Measurements from ENCODE around the gene CHGA.

CHGA gene

GRCh38 chr14:92930737-92931602 lies 8.0 kb downstream of the CHGA start:
- no peak for DNase-seq

GRCh38 chr14:92931681-92932447 lies 8.9 kb downstream of the CHGA start:
- DNase-seq, result no peak

DNA sequence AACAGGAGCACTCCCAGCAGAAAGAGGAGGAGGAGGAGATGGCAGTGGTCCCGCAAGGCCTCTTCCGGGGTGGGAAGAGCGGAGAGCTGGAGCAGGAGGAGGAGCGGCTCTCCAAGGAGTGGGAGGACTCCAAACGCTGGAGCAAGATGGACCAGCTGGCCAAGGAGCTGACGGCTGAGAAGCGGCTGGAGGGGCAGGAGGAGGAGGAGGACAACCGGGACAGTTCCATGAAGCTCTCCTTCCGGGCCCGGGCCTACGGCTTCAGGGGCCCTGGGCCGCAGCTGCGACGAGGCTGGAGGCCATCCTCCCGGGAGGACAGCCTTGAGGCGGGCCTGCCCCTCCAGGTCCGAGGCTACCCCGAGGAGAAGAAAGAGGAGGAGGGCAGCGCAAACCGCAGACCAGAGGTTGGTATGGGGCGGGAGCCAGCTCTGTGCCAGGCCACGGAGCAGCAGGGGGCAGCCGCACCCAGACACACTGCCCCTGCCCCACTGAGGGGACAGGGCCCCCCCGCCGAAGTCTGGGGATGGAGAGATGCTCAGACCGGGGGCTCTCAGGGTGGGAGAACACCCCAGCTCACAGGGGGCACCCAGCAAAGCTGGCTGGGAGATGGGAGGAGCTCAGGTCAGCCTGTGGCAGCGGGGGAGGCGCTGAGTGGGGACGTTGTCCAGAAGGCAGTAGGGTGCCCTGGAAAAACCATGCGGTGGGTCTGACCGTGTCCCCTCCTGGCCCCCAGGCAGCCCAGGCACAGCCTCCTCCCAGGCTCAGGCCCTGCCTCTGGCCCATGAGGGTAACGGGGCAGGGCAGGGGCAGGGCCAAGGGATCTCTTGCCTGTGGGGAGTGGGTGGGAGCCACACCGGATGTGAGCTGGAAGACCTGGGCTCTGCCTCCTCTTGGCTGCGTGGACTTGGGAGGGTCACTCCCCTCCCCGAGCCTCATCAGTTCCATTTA lies 9.8 kb downstream of the CHGA start:
- DNase-seq, result no peak

DNA sequence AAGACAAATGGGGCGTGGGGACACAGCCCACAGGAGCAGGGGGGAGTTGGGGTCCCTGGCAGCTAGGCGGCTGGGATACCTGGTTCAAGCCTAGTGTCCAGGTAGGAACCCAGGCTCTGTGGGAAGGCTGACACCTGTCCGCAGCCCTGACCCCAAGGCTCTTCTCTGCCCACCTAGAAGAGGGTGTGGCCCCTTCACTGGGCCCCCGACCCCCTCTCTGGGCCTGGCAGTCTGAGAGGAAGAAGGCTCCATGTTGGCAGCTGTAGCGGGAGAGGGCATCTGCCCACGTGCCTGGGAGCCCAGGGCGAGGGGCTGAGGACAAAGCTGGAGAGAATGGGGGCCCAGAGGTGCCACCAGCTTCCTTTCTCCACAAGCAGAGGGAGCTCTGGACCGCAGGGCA lies 10.5 kb downstream of the CHGA start:
- no peak for DNase-seq

DNA sequence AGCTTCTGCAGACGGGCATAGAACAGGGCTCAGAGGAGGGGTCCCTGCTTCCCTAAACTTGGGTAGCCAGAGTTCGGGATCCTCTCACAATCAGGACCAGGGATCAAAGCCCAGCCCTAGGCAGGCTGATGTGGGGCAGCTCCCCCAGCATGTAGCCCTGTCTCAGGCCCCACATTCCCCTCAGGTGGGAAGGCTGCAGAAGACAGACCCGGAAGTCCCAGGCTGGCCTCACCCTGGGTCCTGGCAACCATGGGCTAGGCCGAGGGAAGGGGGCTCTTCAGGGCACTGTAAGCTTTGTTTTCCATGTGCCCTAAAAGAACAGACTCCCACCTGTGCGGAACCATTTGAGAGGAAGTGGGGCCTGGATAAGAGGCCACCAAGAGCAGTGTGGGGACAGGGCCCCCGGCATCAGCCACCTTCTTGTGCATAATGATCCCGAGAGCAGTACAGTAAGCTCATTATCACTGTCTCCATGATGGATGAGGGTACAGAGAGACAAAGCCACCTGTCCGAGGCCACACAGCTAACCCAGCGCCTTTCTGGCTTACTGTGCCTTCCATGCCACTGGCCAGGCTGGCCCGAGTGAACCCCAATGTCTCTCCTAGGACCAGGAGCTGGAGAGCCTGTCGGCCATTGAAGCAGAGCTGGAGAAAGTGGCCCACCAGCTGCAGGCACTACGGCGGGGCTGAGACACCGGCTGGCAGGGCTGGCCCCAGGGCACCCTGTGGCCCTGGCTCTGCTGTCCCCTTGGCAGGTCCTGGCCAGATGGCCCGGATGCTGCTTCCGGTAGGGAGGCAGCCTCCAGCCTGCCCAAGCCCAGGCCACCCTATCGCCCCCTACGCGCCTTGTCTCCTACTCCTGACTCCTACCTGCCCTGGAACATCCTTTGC lies 11.5 kb downstream of the CHGA start:
- no peak for DNase-seq

DNA sequence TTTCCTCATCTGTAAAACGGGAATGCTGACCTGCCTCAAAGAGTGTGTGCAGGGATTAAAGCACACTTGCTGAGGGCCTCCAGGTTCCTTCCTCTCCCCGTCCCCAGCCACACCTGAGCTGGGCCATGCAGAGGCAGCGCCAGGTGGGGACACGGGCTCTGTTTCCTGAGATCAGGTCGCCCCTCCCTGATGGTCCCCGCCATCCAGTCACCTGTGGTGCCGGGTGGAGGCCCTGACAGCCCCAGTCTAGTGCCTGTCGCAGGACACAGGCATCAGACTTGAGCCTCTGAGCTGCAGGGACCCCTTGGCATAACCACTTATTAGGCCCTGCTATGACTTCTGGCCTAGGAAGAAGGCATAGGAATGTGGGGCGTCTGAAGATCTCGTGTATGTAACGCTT lies 12.5 kb downstream of the CHGA start:
- DNase-seq, result no peak

DNA sequence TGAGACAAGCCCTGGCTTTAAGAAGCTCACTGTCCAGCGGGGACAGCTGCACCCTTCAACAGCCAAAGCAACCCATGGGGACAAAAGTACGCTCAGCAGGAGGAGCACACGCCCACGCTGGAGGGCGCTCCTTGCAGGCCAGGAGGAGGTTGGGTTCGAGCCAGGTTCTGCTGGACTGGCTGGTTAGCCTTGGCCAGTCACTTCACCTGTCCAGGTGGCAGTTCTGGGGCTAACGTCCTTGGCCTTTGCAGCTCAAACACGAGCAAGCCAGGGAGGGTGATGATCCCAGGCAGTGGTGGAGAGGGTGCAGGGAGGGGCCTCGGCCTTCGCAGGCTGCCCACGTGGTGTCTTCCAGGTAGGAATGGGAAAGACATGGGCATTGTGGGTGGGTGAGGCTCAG lies 13.1 kb downstream of the CHGA start:
- DNase-seq, result no peak

GRCh38 chr14:92937051-92937937 lies 14.3 kb downstream of the CHGA start:
- no peak for DNase-seq

- no peak for DNase-seq
Measured at GRCh38 chr14:92938235-92938875, 15.4 kb downstream of the CHGA start.

DNA sequence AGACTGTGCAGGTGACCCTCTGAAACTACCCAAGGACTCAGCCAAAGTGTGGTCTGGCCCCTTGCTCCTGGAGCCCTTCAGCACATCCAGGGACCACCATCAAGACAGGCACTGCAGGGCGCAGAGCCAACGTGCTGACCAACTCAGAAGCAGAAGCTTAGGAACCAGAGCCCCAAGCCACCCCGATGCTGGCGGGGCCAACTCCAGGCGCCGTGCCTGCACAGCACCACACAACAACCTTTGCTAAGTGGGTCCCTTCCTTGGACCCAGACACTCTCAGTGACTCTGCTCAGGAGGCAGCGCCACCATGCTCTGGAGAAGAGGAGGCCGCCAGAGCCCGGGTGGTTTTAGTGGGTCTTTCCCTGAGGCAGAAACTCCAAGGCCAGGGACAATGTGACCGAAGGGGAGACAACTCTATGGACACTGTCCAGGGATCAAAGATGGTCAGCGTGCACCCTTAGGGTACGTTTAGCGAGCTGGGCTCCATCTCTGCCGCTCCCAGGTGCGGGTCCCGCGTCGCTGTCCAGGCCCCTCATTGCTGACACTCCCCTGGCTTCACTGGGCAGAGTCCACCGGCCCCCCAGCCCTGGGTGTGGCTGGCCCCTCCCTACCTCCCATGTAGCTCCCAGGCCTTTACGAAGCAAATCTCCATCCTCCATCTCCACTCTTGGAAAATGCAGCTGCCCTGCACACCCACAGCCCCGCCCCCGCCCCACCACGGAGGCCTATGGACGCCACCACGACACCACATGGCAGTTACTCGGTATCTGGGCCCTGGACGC lies 16.1 kb downstream of the CHGA start:
- DNase-seq, result no peak

- no peak for DNase-seq
Measured at GRCh38 chr14:92939699-92940098, 16.7 kb downstream of the CHGA start.

- DNase-seq, result no peak
Measured at GRCh38 chr14:92940543-92940942, 17.6 kb downstream of the CHGA start.

- no peak for DNase-seq
Measured at GRCh38 chr14:92941531-92941930, 18.6 kb downstream of the CHGA start.

DNA sequence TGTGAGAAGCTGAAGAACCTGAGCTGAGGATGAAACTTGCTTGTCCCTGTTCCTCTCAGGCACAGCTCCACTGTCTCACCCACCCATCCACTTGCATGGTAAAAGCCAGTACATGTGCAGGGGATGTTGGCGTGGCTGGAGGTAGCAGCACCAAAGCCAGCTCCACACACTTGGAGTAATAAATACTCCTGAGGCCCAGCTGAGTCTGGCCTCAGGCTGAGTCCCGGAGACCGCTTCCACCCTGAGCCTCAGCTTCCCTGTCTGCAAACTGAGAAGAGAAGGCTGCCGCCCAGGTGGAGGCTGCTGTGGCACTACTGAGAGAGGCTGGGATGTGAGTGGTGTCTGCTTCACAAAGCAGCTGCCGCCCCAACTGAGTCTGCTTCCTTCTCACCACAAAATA lies 19.2 kb downstream of the CHGA start:
- DNase-seq, result no peak

DNA sequence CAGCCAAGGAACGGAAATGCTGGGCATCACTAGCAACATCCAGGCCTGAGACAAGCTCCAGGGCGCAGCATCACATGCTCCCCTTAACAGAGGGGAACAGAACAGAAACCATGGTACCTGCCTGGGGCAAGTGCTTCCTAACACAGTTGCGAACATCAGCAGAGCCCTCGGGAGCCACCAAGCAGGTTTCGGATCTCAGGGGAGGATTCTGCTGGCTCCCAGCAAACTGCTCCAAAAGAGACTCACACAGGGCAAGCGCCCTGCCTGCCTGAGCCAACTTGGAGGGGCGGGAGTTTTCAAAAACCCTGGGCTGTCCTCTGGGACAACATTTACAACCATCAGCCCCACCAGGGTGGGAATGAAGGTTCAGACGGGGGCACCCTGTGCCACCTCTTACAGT lies 19.6 kb downstream of the CHGA start:
- DNase-seq, result no peak

DNA sequence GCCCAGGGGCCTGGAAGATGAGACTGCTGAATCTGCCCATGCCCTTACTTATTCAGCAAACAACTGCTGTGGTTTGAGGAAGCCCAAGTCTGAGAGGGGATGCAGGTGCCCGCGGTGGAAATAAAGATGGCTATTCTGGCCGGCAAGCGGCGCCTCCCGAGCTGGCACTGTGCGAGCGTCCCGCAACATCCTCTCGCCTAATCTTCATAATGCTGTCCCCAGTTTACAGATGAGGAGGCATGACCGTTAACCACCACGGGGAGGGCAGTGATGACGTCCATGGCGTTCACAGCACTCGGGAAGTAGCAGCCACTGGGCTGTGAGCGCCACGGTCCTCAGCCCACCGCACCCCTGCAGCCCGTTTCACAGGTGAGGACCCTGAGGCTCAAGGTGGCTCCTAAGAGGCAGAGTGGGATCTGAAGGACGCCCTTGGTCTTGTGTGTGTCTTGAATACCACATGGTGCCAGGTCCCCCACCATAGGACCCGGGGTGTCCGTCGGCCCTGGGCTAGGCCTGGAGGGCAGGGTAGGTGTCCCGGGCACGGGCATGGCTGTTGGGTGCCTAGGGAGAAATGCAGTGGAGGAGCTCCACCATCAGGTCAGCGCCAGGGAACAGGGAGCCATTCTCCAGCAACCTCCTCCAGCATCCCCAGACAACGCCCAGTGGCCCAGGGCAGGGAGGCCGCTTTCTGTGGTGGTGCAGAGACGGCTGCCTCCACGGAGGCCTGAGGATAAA lies 20.2 kb downstream of the CHGA start:
- DNase-seq, result no peak

DNA sequence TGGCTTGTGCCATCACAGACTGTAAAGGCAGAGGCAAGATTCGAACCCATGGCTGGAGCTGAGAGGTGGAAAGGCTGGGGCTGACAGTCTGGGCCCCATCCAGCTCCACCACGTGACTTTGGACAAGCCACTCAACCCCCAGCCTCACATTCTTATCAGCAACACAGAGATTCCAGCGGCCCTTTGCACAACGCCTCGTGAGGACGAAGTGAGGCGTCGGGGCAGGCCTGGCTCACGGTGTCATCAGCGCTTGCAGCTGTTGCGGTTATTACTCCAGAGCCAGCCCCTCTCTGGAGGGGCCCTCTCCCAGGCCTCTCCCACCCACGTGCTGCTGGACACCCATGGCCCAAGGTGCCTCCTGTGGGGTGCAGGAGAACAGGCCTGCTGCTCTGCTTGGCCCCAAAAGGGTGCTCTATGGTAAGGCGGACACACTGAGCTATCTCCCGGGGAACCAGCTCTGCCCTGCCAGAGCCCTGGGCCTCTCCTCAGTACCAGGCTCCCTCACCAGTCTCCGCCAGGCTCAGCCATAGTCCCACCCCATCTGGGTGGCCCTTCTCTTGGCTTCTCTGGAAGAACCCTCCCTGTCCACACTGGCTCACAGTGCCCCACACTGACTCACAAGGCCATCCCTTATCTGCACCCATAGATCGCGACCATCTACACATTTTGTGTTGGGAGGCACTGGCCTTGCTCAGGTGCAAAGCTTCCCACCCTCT lies 21.1 kb downstream of the CHGA start:
- no peak for DNase-seq

DNA sequence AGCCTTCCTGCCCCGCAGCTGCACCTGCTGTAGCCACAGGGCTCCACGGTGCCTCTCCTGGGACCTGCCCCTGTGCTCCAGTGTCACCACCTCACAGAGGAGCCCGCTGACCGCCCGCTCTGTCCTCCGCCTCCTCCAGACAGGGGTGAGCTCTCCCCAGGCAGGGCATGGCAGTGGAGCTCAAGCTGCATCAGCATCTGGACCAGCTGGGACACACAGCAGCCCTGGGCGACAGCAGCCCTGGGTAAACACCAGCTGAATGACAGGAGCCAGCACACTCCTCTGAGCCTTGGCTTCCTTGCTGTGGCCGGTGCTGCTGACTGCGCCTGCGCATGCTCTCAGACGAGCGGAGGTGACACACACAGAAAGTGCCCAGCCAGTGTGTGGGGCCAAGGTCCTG lies 22.0 kb downstream of the CHGA start:
- no peak for DNase-seq

All from CD4-positive, alpha-beta T cell treated with Interferon alpha-2 for 1 hour (primary cell).